Right forelimb (tissue), 1 donor: ENCODE data around the gene CBX8.
A peak's percentile ranks its signal among the peaks of the same experiment; 100 is the strongest.

Experiments
- DNase-seq: peaks from one replicate; pipeline ENCODE4 v3.0.0-alpha.2; 2018

CBX8 gene

DNA sequence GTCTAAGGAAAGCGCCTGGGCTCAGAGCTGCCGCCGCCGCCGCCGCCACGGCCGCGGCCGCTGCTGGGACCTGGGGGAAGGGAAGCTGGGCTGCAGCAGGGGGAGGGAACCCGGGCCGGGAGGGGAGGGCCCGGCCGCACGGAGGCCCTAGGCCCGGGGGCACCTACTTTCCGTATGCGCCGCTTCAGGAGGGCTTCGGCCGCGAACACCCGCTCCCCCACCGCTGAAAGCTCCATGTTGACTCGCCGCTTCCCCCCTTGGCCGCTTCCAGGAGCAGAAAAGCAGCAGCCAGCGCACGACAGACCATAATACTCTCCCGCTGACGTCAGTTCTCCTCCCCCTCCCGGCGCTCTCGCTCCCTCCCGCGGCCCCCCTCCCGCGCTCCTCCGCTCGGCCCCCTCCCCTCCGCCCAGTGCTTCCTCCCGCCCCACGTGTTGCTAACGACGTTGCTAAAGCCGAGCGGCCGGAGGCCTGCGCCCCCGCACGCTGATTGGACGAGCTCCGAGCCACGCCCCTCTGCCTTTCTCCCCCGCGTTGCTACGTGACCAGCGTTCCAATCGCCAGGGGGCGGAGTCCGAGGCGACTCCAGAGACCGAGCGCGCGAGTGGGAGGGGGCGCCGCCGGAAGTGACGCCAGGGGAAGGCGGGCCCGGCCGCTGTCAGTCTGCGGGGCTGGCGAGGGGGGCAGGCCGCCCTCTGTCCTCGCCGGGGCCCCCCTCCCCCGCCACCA lies at the start of gene CBX8:
Gene CBX8, minus strand, starts transcription at position 315 of the 729 bp plus-strand sequence. Its CDS starts 79 bp downstream, at position 236.
- peak; percentile 100 for DNase-seq

DNA sequence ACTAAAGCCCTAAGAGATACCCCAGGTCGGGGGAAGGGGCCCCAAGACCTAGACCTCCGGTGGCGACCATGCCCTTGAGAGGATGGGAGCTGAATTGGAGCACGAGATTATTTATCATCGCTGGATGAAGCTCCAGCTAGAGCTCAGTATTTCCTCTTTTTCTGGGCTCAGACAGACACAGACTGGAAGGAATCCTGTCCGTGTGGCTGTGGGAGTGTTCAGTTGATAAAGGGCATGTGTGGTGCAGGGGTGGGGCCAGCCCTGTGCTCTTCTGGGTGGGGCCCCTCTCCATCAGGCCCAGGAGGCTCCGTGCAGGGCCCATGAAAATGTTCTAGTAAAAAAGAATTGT lies 48.7 kb upstream of the CBX8 start:
- DNase-seq: no peak

DNA sequence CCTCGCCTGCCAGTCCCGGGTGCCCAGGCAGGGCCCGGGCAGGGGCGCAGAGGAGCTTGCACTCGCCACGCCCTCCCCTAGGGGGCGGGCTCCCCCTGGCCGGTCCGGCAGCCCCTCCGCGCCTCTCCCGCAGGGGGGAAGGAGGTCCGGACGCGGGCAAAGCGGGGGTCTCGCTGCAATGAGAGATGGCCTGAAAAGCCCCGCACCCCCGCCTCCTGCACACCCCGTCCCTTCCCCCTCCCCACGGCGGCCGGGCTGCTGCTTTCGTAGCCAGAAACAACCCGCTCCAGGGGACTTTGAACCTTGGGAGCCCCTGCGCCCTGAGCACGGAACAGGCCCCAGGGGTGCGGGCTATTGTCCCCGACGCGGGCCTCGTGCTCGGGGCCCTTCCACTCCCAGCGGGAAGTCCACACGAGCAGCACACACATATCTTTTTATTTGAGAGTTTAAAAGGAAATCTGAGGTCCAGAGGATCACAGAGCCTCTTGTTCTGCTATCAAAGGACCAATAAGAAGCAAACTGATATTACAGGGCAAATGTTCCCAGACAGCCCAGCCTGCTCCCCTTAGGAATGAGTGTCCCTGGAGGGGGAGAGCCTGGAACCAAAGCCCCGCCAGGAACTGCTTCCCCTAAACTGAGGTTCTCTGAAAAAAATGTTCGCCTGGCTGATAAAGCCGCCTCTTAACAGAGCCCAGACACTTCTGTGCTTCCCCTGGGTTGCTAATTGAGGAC lies 48.2 kb upstream of the CBX8 start:
- no peak for DNase-seq

DNA sequence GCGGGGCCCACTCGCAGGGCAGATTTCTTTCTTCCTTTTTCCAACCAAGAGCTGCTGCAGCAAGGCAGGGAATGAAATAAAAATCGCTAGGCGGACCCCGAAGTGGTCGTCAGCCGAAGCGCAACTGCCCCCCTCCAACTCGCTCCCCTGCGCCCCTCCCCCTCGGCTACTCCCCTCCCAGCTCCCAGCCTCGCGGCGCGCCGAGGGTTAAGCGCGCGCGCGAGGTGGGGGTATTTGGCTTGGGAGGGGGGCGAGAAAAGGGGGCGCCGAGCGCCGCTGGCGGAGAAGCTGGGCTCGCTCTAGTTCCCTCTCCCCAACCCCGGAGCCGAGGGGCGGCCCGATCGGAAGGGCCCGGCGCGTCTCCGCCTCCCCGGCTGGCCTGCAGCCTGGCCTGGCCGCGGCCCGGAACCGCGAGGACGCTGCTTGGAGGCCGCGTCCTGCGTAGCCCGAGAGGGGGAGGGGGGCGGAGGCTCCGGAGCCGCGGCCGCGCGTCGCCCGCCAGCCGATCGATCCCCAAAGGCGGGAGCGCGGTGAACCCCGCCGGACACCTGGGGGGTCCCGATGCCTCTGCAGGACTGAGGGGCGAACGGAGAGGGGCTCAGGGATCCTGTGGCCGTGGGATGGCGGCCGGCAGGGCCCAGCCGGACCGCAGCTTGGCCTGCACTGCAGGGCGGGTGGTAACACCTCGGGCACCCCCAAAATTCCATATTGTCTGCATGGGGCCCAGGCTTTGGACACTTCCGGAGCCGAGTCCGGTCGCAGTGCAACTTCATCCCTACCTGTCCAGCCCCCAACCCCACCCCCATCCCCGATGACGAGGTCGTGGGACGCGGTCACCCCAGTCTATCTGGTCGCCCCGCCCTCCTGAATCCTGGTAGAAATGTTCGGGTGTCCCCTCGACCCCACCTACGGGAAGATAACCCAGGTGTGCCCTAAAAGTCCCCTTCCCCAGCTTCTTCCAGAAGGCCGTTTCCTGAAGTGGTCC lies 47.2 kb upstream of the CBX8 start:
- peak; percentile 85 for DNase-seq

DNA sequence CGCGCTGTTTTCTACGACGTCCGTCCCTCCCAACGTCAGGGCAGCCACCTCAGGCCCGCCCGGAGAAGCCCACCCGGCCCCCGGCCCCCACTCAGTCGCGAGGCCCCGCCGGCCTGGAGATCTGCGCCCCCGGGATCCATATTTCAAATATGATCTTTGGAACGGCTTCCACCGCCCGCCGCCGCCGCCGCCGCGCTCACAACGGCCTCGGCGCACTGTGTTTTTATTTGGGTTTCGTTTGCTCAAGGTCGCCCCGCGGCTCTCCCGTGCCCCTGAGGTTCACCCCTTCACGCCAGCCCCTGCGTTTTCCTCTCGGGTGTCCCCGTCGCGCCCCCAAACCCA lies 46.6 kb upstream of the CBX8 start:
- no peak for DNase-seq

DNA sequence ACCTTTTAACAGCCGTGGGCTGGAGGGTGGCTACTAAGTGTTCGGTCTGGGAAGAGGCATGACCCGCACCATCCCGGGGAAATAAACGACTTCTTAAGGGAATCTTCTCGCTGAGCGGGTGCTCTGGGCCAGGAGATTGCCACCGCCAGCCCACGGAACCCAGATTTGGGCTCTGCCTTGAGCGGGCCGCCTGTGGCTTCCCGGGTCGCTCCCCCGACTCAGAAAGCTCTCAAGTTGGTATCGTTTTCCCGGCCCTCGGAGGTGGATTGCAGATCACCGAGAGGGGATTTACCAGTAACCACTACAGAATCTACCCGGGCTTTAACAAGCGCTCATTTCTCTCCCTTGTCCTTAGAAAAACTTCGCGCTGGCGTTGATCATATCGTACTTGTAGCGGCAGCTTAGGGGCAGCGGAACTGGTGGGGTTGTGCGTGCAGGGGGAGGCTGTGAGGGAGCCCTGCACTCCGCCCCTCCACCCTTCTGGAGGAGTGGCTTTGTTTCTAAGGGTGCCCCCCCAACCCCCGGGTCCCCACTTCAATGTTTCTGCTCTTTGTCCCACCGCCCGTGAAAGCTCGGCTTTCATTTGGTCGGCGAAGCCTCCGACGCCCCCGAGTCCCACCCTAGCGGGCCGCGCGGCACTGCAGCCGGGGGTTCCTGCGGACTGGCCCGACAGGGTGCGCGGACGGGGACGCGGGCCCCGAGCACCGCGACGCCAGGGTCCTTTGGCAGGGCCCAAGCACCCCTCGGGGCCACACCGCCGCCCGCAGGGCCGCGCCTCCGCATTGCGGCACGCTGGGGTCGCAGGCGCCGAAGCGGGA lies 46.0 kb upstream of the CBX8 start:
- no peak for DNase-seq

DNA sequence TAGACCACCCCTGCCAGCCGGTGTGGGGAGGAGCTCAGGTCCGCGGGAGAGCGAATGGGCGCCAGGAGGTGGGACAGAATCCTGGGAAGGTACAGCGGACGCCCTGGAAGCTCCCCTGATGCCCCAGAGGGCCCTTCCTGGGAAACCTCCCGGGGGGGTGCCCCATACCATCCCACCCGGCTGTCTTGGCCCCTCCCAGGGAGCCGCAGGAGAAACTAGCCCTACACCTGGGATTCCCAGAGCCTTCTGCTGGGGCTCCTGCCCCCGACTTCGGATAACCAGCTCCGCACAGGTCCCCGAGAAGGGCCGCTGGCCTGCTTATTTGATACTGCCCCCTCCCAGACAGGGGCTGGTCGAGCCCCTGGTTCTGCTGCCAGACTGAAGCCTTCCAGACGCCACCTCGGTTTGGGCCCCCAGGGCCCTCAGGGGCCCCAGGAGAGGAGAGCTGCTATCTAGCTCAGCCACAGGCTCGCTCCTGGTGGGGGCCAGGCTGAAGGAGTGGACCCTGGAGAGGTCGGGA lies 45.3 kb upstream of the CBX8 start:
- no peak for DNase-seq

DNA sequence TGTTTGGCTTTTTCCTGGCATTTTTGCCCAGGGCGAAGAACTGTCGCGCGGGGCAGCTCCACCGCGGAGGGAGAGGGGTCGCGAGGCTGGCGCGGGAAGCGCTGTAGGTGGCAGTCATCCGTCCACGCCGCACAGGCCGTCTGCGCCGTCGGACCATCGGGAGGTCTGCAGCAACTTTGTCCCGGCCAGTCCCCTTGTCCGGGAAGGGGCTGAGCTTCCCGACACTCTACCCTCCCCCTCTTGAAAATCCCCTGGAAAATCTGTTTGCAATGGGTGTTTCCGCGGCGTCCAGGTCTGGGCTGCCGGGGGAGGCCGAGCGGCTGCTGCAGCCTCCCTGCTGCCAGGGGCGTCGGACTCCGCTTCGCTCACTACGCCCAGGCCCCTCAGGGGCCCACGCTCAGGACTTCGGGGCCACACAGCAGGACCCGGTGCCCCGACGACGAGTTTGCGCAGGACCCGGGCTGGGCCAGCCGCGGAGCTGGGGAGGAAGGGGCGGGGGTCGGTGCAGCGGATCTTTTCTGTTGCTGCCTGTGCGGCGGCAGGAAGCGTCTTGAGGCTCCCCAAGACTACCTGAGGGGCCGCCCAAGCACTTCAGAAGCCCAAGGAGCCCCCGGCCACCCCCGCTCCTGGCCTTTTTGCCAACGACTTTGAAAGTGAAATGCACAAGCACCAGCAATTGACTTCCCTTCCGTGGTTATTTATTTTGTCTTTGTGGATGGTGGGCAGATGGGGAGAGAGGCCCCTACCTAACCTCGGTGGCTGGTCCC lies 44.7 kb upstream of the CBX8 start:
- no peak for DNase-seq

DNA sequence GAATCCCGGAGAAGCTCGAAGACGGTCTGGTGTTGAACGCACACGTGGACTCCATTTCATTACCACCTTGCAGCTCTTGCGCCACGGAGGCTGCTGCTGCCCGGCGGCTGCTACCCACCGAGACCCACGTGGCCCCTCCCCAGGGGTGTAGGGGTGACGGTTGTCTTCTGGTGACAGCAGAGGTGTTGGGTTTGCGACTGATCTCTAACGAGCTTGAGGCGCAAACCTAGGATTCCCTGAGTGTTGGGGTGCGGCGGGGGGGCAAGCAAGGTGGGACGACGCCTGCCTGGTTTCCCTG lies 44.1 kb upstream of the CBX8 start:
- DNase-seq: no peak

DNA sequence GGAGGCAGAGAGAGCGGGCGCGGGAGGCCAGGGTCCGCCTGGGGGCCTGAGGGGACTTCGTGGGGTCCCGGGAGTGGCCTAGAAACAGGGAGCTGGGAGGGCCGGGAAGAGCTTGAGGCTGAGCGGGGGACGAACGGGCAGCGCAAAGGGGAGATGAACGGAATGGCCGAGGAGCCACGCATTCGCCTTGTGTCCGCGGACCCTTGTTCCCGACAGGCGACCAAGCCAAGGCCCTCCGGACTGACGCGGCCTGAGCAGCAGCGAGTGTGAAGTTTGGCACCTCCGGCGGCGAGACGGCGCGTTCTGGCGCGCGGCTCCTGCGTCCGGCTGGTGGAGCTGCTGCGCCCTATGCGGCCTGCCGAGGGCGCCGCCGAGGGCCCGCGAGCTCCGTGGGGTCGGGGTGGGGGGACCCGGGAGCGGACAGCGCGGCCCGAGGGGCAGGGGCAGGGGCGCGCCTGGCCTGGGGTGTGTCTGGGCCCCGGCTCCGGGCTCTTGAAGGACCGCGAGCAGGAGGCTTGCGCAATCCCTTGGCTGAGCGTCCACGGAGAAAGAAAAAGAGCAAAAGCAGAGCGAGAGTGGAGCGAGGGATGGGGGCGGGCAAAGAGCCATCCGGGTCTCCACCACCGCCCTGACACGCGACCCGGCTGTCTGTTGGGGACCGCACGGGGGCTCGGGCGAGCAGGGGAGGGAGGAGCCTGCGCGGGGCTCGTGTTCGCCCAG lies 43.6 kb upstream of the CBX8 start:
- no peak for DNase-seq

DNA sequence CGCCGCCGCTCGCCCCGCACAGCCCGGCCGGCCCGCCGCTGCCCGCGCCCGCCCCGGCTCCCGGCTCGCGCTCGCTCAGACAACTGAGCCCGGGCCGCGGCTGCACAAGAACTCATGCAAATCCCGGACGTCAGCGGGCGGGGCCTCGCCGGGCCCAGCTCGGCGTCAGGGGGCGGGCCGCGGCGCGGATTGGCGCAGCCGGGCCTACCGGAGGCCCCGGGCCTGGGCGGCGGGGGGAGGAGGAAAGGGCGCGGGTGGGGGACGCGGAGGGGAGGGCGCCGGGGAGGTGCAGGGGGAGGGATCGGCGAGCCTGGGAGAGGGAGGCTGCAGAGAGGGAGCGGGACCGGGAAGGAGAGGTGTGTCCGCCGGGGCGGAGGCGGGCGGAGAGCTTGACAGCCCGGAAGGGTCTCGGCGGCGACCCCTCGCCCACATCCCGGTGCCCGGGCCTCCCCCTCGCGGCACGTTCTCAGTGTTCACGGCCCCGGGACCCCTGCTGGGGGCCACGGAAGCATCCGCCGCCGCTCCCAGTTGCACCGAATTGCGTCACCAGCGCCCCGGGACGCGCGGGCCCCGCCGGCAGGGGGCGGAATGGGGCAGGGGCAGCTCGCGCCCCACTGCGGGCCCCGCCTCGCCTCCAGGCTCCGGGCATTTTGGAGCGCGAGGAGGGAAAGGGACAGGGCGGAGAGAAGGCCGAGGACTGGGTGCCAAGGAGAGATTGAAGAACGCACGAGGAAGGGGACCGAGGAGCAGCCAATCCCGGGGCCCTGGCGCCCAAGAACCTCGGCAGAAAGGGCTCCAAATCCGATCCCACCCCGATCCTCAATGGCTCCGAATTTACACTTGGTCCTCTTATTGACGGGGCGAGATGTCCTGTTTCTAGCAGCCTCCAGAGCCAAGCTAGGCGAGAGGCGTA lies 42.7 kb upstream of the CBX8 start, which contains the start of gene CBX4:
Gene CBX4, minus strand, starts transcription at position 85 of the 913 bp plus-strand sequence. CDS start 189 bp downstream, outside the sequence.
- DNase-seq: peak; percentile 95

DNA sequence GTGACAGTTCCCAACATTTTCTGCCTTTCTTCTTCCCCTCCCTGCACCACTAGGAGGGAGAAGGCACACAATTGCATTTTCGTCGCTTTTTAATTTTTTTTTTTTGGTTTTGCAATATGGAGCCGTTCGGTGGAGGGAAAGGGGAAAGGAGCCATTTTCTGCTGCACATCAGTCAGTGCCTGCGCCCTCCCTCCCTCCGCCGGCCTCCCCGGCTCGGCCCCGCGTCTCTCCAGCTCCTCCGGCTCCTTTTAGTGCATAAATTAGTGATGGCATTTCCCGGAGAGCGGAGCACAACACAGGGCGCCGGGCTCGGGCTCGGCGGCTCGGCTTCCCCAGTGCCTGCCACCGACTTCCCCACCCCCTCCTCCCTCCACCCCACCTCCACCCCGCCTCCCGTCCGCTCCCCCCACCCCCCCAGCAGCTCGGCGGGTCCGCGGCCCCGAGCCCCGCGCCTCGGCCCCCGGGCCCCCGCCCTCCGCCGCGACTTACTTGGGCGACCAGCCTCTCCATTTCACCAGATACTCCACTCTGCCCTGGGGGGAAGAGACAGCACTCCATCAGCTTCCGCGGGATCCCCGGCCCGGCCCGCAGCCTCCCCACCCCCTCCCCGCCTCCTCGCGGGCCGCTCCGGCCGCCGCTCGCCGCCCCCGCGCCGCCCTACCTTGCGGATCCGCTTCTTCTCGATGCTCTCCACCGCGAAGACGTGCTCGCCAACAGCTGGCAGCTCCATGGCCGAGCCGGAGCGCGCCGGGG lies 41.8 kb upstream of the CBX8 start:
- DNase-seq: peak; percentile 87

DNA sequence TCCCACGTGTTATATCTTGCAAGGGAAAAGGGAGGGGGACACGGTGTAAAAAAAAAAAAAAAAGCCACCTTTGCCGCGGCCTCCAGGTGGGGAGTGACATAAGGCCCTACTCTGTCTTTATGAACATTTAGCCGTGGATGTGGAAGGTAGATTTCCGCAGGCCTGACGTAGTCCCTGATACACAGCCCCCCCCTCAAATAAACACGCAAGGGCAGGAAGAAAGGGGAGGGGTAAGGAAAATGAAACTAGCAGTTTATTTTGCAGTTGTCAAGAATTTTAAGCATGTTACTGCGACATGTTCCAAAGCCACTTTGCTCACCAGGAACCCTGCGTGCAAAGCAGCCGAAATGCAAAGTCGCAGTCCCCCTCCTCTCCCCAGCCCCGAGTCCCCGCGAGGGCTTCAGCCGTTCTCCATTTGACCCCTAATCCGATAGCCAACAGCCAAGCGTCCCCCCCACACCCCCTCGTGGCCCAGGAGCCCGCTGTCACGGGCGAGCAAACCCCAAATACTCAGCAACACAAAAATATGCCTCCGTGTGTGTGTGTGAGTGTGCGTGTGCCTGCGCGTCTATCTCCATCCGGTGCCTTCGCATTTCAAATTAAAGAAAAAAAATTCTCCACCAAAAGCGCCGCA lies 41.1 kb upstream of the CBX8 start:
- no peak for DNase-seq

DNA sequence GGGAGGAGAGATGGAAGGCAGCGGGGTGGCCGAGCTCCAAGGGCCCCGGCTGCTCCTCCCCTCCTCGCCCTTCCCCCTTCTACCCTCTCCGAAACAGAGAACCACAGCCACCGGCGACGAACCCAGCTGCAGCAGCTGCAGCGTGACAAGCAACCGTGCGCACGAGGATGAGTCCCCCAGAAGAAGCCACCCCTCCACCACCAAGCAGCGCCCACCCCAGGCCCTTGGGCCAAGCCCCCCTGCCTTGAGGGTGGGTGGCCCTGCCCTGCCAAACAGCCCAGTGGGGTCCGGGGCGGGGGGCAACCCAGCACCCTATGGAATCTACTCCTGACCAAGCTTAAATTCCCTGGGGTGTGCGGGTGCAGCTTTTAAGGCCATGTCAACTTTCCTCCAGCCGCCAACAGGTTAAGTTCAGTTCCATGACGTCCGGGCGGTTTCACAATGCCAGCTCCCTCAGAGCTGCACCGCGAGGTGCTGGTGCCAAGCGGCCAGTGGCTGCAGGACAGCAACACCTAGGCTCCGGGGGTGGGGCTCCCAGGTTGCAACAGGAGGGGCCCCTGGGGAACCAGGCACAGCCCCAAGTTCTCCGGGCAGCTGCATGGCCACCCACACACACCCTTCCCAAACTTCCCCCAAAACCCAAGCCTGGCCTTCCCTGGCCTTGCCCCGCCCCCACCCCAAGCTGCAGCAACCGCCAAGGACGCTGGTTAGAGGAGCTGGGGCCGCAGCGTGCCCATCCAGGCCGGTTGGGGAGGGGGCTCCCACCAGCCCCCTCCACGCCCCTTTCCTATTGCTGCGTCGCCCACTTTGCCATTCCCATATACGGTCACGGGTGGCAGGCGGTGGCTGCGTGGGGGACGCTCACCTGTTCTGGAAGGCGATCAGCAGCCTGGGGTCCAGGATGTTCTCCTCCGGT lies 40.4 kb upstream of the CBX8 start:
- no peak for DNase-seq

DNA sequence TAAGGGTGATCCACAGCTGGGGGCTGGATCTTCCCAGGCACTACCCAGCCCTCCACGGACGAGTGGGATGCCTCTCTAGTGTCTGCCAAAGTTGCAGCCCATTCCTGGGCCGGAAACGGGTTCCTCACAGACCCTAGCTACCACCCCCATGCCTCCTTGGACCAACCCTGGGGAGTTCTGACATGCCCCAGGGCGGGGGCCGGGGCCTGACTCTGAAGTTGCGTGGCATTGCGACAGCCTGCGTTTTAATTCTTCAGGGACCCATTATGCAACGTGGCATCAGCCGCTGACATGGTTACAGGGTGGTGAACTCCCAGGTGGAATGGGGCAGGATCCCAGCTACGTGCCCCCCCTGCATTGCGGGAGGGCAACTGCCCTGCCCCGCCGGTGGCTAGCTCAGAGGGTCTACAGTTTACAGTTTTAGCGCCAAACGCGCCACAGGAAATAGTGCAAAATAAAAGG lies 39.7 kb upstream of the CBX8 start:
- DNase-seq: no peak

DNA sequence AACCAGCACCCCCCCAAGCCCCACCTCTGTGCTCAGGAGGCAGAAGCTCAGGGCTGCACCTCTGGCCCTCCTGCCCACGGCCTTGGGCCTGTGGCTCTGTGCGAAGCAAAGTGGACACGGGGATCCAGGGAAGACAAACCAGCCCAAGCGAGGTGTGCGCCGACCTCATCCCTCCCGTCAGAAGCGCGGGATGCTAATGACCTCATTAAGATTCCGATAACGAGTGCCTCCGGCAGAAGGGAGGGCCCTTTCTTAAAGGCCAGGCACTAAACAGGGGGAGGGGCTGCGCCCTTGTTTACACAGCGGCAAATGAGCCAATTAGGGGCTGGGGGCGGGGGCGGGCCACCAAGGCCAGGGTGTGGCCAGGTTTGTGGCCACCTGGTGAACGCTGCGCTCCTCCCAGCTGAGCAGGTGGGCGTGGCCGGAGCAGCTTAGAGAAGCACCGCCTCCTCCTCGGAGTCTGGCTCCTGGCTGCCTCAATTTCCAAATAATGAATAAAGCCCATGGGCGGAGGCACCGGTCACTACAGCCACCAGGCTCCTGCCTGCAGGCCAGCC lies 39.2 kb upstream of the CBX8 start:
- DNase-seq: no peak

DNA sequence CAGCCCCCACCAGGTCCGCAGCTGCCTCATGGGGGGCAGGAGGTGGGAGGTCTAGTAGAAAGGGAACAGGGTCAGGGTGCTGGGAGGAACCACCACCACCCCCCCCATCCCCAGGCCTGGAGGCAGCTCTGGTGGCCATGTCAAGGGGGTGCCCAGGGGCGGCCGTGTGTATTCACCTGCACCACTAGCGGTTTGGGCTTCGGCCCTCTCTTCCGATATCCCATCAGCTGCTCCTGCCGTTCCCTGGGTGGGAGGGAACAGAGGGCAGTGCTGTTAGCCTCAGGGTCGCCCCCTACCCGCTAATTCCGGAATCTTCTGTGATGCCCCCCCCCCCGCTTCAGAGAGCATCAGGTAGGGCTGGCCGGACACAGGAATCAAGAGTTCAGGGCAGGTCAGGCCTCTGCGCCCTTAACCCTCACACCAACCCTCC lies 38.6 kb upstream of the CBX8 start:
- no peak for DNase-seq
